ENCODE results near the gene GSAP.

DNA sequence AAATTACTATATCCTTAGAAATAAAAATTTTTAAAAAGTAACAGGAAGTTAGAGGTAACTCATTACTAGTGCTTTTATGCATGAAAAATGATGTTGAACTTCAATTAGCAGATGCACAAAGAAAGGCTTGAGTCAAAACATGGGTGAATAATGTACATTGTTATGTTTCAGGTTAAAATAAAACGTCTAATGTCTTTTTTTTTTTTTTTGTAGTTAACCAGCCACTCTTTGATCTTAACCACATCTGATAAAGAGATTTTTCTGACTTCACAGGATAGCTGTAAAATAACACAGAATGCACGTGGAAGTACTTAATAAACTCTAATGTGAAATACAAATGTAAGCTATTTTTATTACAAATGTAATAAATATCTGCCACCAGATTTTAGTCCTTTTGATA is 61.7 kb downstream of the GSAP start:
- TF ChIP-seq, protein P1, sequence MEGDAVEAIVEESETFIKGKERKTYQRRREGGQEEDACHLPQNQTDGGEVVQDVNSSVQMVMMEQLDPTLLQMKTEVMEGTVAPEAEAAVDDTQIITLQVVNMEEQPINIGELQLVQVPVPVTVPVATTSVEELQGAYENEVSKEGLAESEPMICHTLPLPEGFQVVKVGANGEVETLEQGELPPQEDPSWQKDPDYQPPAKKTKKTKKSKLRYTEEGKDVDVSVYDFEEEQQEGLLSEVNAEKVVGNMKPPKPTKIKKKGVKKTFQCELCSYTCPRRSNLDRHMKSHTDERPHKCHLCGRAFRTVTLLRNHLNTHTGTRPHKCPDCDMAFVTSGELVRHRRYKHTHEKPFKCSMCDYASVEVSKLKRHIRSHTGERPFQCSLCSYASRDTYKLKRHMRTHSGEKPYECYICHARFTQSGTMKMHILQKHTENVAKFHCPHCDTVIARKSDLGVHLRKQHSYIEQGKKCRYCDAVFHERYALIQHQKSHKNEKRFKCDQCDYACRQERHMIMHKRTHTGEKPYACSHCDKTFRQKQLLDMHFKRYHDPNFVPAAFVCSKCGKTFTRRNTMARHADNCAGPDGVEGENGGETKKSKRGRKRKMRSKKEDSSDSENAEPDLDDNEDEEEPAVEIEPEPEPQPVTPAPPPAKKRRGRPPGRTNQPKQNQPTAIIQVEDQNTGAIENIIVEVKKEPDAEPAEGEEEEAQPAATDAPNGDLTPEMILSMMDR (IDR thresholded peaks at IDR 0.05; ENCODE audit: insufficient read depth, low read length, poor library complexity, severe bottlenecking): no peak
- TF ChIP-seq EZH2phosphoT487 (conservative IDR thresholded peaks at IDR 0.05; ENCODE audit: low read length): no peak

All from SU-DHL-6 (cell line).